GM18951 (cell line): Measurements from ENCODE around the gene CEP55.
"Not testable (repeated sequence)": the region's sequence is repeated elsewhere in the genome, so short reads cannot be mapped to it uniquely, and the experiment has no call there.

Experiments
- POLR2A ChIP-seq: IDR thresholded peaks from 4 replicates; pipeline ENCODE4 v1.6.1; 2011; ENCODE audit warnings: mild to moderate bottlenecking; ENCODE audit not compliant: insufficient read length, insufficient read depth; ENCODE audit errors: extremely low read depth
- in situ Hi-C: fragments of 300-500 bp; cut with MboI; formaldehyde crosslinking; loops from one replicate; pipeline ENCODE4 v1.12.0; 2022; ENCODE audit warnings: low sequenced_read_pairs, mixed read lengths, inconsistent platforms; ENCODE audit not compliant: unreplicated experiment

Gene CEP55

GRCh38 chr10:93503075-93503474, 6.7 kb downstream of the CEP55 start:
- in situ Hi-C loops = no loop called here
- TF ChIP-seq POLR2A = no peak

- in situ Hi-C loops = no loop called here
Measured at GRCh38 chr10:93505075-93505474, 8.7 kb downstream of the CEP55 start.

GRCh38 chr10:93509816-93510215, 13.4 kb downstream of the CEP55 start:
- in situ Hi-C loops = no loop called here
- no peak for TF ChIP-seq POLR2A

More at GRCh38 chr10:93505075-93505474, 8.7 kb downstream of the CEP55 start:
- no peak for TF ChIP-seq POLR2A

- in situ Hi-C loops = no loop called here
- no peak for TF ChIP-seq POLR2A
Measured at GRCh38 chr10:93512565-93512964, 16.2 kb downstream of the CEP55 start.

- in situ Hi-C loops = no loop called here
- no peak for TF ChIP-seq POLR2A
Measured at GRCh38 chr10:93513091-93513490, 16.7 kb downstream of the CEP55 start.

GRCh38 chr10:93514521-93514920, 18.1 kb downstream of the CEP55 start:
- no peak for TF ChIP-seq POLR2A
- in situ Hi-C loops = no loop called here

GRCh38 chr10:93515071-93516005, 18.9 kb downstream of the CEP55 start:
- in situ Hi-C loops = no loop called here
- TF ChIP-seq POLR2A = no peak

GRCh38 chr10:93516006-93516380, 19.6 kb downstream of the CEP55 start:
- in situ Hi-C loops = no loop called here
- no peak for TF ChIP-seq POLR2A

GRCh38 chr10:93518531-93518930, 22.1 kb downstream of the CEP55 start:
- in situ Hi-C loops = no loop called here
- TF ChIP-seq POLR2A = no peak

GRCh38 chr10:93535293-93535692, 38.9 kb downstream of the CEP55 start:
- no peak for TF ChIP-seq POLR2A
- in situ Hi-C loops = no loop called here

GRCh38 chr10:93540871-93541270, 44.5 kb downstream of the CEP55 start:
- in situ Hi-C loops = not testable (repeated sequence)

- in situ Hi-C loops = no loop called here
- no peak for TF ChIP-seq POLR2A
Measured at GRCh38 chr10:93541402-93542357, 45.3 kb downstream of the CEP55 start.

GRCh38 chr10:93542358-93542791, 46.0 kb downstream of the CEP55 start:
- in situ Hi-C loops = no loop called here
- TF ChIP-seq POLR2A = no peak

GRCh38 chr10:93546995-93547394, 50.6 kb downstream of the CEP55 start:
- in situ Hi-C loops = not testable (repeated sequence)
